ENCODE results near the gene MRPL40.
"Not testable (repeated sequence)": the region's sequence is repeated elsewhere in the genome, so short reads cannot be mapped to it uniquely, and the experiment has no call there.

MRPL40 gene

GRCh38 chr22:19443544-19444211 lies 11.3 kb downstream of the MRPL40 start:
- no peak for DNase-seq

- not testable (repeated sequence) for DNase-seq
Measured at GRCh38 chr22:19445279-19445982, 13.1 kb downstream of the MRPL40 start.

GRCh38 chr22:19446603-19447329 lies 14.4 kb downstream of the MRPL40 start:
- DNase-seq, result peak; percentile 17

- peak; percentile 97 for DNase-seq
Measured at GRCh38 chr22:19447330-19448075, 15.2 kb downstream of the MRPL40 start, which contains the start of gene C22orf39. TSS of gene C22orf39 (minus strand) at chr22:19447711. CDS start at chr22:19447688, 23 bp downstream.

- DNase-seq, result peak; percentile 50
Measured at GRCh38 chr22:19448076-19448607, 15.8 kb downstream of the MRPL40 start.

- no peak for DNase-seq
Measured at GRCh38 chr22:19448739-19449421, 16.5 kb downstream of the MRPL40 start.

GRCh38 chr22:19449422-19449767 lies 17.1 kb downstream of the MRPL40 start:
- DNase-seq, result no peak

- no peak for DNase-seq
Measured at GRCh38 chr22:19450363-19451175, 18.2 kb downstream of the MRPL40 start.

- no peak for DNase-seq
Measured at GRCh38 chr22:19451570-19451969, 19.2 kb downstream of the MRPL40 start.

GRCh38 chr22:19453718-19454117 lies 21.4 kb downstream of the MRPL40 start:
- DNase-seq, result no peak

- no peak for DNase-seq
Measured at GRCh38 chr22:19454156-19454555, 21.8 kb downstream of the MRPL40 start.

GRCh38 chr22:19455033-19455432 lies 22.7 kb downstream of the MRPL40 start:
- no peak for DNase-seq

- DNase-seq, result no peak
Measured at GRCh38 chr22:19455585-19456370, 23.4 kb downstream of the MRPL40 start.

- DNase-seq, result no peak
Measured at GRCh38 chr22:19456541-19456940, 24.2 kb downstream of the MRPL40 start.

- no peak for DNase-seq
Measured at GRCh38 chr22:19457828-19458428, 25.6 kb downstream of the MRPL40 start.

- no peak for DNase-seq
Measured at GRCh38 chr22:19460036-19460435, 27.7 kb downstream of the MRPL40 start.

- DNase-seq, result no peak
Measured at GRCh38 chr22:19461506-19461905, 29.2 kb downstream of the MRPL40 start.

- no peak for DNase-seq
Measured at GRCh38 chr22:19463008-19463407, 30.7 kb downstream of the MRPL40 start.

- no peak for DNase-seq
Measured at GRCh38 chr22:19463491-19464469, 31.4 kb downstream of the MRPL40 start.

Data from NCI-H2227 treated with DMSO at 0.1 percent for 48 hours (cell line).